ENCODE data around the gene PDPR.
A peak's percentile ranks its signal among the peaks of the same experiment; 100 is the strongest.
"Not testable (repeated sequence)": the region's sequence is repeated elsewhere in the genome, so short reads cannot be mapped to it uniquely, and the experiment has no call there.

PDPR gene

DNA sequence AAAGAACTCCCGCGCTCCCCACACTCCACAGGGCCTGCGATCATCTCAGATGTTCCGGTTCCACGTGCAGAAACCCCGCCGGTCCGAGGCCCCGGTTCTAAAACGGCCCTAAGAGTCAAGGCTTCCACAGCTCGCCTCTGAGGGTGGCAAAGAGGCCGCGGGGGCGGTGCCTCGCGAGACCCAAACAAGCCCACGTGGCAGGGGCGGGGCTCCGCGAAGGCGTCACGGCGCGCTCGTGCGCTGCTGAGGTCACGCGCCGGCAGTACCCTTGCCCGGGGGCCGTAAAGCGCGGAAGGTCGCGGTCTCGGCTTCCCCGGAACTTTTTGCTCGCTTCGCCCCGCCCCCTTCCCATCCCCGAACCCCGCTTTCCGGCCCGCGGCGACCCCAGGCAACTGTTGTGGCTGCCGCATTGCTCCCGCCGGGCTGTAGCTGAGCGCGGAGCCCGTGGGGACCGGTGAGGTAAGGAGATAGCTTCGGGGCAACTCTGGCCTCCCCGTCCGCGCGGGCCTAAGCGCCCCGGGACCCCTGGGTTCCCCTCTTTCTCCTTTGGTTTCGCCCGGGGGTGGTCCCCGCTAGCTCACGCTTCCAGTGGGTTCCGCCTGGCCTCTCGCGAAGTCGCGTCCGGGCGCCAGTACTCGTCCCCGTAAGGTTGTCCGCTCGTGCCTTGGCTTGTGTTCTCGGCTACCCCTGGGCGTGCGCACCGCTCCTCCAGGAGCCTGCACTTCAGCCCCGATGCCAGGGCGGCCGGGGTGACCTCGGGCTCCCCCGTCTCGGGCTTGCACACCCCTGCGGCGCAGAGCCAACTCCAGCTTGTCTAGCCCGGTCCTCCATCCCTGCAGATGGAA, at the start of gene PDPR:
Gene PDPR, plus strand, starts transcription at position 351 of the 845 bp plus-strand sequence. CDS start 6,161 bp downstream, outside the sequence.
- peak; percentile 19 to 34 for DNase-seq

DNA sequence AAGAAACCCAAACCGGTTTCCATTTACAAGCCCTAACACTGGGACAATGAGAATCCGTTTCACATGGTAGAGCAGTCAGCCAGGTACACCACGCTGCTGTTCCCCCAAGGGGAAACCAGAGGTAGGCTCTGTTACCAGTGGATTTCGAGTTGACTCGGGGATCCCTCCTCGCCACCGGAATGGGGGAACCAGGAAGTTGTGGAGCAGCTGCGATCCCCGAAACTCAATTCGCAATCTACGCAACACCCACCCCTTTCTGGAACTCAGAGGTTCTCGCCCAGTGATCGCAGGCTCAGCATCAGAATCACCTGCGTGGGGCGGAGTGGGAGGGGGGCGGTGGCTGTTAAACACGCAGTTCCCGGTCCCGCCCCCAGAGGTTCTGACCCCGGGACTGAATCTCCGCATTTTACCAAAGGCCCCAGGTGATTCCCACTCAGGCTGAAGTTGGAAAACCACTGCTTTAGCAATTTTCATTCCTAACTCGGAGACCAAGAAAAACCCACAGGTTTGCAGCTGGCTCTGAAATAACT, 49.2 kb upstream of the PDPR start:
- DNase-seq = not testable (repeated sequence)

DNA sequence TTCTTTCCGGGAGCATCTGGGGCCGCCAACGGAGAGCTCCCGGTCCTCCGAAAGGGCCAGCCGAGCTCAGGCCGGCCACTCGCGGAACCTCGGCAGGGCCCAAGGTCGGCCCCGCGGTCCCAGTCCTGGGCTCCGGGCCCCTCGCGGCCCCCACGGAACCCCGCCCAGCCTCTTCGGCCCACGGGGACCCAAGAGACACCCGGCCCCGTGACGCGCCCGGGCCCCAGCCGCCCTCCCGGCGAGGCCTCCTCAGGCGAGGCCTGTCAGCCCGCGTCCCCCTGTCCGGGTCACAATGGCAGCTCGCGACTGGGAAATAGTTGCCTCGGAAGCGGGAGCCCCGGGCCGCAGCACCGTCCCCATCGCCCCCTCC, 48.8 kb upstream of the PDPR start:
- not testable (repeated sequence) for DNase-seq

DNA sequence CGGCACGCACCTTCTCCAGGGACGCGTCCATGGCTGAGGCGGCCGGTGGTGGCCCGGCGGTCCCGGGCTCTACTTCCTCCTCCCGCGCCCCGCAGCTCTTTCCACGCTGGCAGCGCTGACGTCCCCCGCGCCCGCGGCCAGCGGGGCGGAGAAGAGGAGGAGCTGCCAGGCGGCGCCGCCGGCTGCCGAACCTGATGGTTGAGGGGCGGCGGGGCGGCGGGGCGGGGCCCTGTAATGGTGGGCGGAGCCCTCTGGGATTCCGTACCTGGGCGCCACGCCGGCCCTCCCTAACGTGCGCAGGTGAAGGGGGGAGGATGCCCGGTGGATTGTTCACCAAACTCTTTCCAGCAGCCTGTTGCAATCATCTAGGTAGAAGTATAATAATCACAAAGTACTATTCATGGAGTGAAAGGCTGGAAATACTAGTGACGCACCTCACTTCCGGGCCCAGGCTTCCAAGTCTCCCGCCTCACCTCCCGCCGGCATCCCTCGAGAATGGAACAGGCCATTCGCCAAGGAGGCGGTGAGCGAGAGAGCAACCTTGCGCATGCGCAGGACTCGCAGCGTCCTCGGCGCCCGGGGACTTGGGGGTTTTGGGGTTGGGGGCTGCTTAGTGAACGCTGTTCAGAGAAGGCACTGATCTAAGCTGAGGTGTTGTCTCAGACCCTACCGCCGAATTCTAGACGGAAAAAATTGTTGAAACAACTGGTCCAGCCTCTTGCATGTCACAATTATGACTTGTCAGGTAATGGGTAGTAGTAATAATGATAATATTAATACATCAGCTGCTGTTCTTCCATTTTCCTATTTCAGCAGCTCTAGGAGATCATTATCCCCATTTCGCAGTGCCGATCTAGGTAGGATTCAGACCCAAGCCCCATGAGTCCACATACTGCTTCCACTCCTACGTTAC, 48.1 kb upstream of the PDPR start:
- peak; percentile 49 to 60 for DNase-seq

DNA sequence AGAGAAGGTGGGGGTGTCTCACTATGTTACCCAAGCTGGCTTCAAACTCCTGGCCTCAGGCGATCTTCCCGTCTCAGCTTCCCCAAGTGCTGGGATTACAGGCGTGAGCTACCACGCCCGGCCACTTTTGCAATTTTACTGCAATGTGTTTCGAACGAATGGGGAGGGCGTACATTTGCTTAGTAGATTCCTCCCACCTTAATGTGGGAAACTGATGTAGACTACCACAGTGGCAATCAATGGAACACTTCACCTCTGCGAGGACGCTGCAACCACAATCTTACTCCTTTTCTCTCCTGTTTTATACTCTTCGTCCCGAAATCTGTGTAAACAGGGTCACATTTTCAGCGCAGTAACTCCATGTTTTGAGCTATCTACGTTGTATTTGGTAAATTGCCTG, 47.4 kb upstream of the PDPR start:
- not testable (repeated sequence) for DNase-seq

DNA sequence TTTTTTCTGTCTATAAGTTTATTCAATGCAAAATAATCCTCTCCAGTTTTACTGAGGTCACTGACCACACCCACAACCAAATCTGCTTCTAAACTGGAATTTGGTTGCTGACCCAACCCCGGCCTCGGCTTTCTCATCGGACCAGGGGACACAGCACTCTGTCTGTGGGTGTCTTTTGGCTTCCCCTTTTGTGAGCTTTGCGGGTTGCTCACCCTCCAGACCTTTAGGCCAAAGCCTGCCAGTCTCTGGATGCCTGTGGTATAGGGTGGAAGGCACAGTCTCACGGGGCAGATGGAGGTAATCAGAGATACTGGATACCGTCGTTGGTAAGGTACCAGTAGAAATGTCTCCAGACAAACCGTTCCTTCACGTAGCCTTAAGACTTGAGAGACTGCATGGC, 35.1 kb upstream of the PDPR start:
- not testable (repeated sequence) for DNase-seq

DNA sequence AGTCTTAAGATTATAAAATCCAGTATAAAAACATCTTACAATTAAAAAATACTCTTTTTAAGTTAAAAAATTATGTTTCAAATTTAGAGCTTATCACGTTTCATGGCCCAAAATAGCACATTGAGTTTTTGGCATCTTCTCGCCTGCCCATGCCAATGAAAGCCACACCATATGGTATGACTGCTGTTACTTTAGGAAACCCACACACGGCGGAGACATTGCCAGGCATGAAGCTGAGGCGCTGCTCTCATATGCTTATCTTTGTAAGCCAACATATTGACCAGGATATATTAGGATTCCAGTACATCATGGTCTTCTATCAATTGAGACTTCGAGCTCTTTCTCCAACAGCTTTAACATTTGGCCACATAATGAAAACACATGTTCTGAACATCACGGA, 32.9 kb upstream of the PDPR start:
- DNase-seq = peak in 1 of 2 experiments; percentile 53

DNA sequence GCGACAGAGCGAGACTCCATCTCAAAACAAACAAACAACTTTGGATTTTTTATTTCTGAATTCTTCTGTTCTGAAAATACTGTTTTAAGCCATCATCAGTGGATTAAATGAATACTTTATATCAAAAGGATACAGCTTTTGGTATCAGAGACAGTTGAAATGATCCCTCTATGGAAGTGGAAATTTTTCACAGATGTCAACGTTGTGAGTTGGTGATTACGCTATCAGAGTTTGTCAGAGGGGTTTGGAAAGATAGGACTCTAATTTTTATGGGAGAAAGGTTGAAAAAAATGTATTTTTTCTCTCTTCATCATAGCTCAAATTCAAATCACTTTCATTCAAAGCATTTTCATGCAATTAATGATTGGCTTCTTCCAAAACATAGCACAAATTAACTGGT, 30.2 kb upstream of the PDPR start:
- not testable (repeated sequence) for DNase-seq

DNA sequence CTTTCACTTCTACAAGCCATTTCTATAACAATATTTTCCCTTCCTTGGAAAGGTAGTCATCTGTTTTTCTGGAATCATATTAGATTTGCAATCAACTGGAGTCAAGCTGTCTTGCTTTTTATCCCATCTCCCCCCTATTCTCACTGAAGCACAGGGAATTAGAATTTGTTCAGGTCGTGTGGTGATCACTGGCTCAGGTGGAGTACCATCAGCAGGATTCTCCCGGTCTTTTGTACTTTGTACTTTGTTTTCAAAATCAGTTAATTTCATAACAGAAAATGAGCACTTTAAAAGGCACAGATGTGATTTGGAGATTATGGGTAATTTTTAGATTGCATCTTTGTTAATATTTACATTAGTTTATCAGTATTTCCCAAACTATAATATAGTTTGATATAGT, 26.0 kb upstream of the PDPR start:
- DNase-seq = not testable (repeated sequence)

DNA sequence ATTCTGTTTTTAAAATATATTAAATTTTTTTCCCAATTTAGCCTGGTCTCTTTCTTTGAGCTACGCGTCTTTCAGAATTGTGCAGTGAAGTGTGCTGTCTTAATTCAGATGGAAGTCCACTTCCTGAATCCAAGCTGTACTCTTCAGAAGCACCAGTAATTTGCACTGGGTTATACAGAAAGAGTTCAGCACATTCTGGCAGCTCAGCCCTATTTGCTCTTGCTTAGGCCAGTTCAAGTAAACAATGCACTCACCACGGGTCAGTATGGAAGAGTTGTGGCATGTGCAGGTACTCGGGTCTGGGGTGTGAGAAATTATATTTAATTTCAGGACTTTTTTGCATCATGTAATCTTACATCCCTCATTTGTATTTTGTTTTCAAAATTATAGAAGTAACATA, 25.3 kb upstream of the PDPR start:
- DNase-seq = not testable (repeated sequence)

DNA sequence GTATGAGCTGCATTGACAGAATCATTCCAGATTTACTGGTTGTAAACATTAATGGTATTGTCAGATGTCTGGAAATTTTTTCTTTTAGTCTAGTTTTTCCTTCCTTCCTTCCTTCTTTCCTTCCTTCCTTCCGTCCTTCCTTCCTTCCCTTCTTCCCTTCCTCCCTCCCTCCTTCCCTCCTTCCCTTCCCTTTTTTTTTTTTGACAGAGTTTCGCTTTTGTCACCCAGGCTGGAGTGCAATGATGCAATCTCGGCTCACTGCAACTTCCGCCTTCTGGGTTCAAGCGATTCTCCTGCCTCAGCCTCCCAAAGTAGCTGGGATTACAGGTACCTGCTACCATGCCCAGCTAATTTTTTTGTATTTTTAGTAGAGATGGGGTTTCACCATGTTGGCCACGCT, 24.8 kb upstream of the PDPR start:
- DNase-seq = not testable (repeated sequence)

DNA sequence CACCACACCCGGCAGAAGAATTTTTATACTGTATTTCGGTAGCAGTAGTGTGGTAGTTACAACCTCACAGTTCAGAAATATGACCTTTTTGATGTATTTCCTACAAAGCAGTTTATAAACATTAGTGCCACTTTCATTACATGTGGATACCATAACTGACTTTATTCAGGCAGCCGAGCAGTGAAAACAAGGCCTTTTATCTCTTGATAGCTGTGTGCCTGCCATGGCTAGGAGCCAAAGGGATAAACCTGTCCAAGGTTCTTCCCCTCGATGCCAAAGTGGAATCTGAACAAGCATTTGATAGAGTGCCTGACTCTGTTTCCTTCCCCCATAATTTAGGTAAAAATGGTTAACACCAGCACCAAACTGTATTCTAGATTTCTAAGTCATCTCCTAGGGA, 23.0 kb upstream of the PDPR start:
- DNase-seq = peak in 1 of 2 experiments; percentile 44

DNA sequence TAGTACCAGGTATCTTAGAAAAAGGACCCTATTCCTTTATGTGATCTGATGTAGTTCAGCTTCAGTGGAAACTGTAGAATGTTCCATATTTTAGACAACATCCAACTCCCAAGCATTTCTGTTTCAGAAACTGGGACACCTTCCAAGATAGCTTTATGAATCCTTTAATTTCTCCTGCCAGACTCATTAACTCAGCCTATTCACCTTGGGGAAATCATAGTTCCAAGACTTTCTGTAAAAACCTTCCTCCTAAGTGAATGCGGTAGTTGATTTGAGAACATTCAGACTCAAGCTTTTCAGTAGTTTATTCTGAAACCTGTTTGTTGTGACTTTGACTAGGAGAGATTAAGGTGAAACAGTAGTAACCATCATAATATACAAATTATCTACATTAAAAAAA, 20.0 kb upstream of the PDPR start:
- DNase-seq = not testable (repeated sequence)

DNA sequence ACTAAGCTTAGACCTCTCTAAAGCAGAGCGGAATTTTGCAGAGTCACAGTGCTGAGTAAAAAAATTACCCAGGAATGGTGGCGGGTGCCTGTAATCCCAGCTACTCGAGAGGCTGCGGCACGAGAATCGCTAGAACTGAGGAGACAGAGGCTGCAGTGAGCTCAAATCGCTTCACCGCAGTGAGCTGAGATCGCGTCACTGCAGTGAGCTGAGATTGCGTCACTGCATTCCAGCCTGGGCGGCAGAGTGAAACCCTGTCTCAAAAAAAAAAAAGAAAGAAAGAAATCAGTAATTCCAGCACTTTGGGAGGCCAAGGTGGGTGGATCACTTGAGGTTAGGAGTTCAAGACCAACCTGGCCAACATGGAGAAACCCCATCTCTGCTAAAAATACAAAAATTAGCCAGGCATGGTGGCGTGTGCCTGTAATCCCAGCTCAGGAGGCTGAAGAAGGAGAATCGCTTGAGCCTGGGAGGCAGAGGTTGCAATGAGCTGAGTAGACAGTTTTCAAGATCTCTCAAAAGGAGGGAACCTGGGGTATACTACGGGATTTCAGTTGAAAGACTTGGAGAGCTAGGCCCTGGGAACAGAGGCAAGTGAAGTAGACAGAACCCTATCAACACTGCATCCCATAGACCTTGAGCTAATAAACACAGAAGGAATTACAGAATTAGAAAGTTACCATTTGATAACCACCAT, 4.4 kb upstream of the PDPR start:
- DNase-seq = not testable (repeated sequence)

DNA sequence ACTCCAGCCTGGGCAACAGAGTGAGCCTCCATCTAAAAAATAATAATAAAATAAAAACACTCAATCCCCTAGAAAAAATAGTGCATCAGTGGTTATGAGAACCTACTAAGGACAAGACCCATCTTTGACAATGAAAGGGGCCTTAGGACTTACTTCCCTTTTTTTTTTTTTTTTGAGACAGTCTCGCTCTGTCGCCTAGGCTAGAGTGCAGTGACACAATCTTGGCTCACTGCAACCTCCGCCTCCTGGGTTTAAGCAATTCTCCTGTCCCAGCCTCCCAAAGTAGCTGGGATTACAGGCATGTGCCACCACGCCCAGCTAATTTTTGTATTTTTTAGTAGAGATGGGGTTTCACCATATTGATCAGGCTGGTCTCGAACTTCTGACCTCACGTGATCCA, 2.0 kb upstream of the PDPR start:
- DNase-seq = not testable (repeated sequence)

DNA sequence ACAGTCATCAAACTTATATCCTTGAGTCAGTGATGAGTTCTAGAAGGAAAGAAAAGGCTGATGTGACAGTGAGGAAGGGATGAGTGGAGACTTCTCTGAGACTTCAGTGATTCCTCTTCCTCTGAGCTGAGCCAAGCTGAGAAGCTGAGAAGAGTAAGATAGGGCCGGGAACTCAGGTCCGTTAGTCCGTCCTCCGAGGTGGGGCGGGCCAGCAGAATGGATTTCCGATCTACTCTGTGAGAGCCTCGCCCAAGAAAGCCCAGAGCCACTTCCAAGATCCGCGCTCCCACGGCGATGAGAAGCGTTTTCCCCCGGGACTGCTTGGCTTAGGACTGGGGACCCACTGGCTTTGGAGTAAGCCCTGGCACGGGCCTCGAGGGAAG, 542 bp upstream of the PDPR start:
- not testable (repeated sequence) for DNase-seq

DNA sequence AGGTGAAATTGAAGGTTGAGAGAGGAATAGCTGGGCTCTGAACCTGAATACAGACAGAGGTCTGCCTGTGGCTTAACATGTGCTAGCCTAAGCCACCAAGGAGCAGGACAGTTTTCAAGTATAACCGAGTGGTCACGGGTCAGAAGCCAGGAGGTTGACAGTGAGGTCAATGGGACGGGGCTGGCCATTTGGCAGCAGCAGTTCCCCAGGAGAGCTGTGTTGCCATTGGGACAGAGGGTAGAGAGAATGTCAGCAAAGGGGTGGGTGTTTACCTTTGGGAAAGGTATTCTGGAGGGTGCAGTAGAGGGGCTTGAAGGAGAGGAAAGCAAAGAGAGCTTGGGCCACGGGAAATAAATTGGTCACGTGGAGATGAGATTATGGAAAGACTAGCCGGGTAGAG, 4.2 kb downstream of the PDPR start:
- DNase-seq = not testable (repeated sequence)

DNA sequence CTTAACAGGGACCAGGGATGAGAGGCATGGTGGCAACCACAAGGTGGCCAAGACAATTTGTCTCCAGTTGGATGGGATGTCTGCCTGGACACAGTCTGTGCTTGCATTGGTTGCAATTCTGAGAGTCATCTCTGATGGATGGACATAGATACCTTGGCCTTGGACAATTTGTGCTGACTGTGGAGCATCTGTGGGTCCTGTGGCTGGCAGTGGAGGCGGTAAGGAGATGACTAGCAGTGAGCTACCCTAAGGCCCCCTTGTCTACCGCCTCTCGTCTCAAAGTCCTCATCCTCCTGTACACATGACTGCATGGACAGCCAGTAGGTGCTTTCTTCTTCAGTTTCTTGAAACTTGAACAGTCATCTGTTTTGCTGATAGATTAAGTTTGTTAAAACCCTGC, 4.6 kb downstream of the PDPR start:
- DNase-seq = not testable (repeated sequence)

DNA sequence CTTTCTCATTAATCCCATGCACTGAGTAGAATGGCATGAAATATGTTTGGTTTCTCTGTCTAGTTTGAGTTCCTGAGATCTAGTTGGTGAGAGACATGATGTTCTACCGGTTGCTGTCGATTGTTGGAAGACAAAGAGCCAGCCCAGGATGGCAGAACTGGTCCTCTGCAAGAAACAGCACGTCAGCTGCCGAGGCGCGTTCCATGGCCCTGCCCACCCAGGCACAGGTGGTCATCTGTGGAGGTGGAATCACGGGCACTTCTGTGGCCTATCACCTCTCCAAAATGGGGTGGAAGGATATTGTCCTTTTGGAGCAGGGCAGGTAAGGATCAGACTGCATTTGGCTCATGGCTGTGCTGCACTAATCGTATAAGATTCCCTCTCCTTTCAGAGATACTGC, 6.3 kb downstream of the PDPR start:
- DNase-seq = not testable (repeated sequence)

DNA sequence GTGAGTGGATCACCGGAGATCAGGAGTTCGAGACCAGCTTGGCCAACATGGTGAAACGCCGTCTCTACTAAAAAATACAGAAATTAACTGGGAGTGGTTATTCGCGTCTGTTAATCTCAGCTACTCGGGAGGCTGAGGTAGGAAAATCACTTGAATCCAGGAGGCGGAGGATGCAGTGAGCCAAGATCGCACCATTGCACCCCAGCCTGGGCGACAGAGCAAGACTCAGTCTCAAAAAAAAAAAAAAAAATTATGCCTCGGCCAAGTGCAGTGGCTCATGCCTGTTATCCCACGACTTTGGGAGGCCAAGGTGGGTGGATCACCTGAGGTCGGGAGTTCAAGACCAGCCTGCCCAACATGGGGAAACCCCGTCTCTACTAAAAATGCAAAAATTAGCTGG, 9.7 kb downstream of the PDPR start:
- not testable (repeated sequence) for DNase-seq

DNA sequence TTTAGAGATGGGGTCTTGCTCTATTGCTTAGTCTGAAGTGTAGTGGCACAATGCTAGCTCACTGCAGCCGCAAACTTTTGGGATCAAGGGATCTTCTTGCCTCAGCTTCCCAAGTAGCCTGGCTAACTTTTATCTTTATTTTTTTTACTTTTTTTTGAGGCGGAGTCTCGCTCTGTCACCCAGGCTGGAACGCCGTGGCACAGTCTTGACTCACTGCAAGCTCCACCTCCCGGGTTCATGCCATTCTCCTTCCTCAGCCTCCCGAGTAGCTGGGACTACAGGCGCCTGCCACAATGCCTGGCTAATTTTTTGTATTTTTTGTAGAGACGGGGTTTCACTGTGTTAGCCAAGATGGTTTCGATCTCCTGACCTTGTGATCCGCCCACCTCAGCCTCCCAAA, 12.1 kb downstream of the PDPR start:
- DNase-seq = not testable (repeated sequence)

DNA sequence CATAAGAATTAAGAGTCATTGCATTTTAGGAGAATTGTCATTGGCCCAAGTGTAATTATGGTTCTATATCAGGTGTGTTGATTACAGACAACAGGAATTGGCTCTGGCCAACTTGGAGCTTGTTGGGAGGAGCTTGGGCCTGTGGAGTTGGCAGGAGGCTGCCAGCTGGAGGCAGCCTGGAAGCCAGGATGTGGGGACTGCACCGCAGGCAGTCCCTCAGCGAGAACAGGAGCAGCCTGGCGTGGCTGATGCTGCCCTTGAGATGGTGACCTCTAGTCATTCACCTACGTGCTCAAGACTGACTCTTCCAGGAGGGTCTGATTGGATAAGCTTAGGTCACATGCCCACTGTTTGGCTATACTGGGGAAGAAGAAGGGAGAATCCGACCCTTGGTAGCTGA, 13.6 kb downstream of the PDPR start:
- DNase-seq = not testable (repeated sequence)

DNA sequence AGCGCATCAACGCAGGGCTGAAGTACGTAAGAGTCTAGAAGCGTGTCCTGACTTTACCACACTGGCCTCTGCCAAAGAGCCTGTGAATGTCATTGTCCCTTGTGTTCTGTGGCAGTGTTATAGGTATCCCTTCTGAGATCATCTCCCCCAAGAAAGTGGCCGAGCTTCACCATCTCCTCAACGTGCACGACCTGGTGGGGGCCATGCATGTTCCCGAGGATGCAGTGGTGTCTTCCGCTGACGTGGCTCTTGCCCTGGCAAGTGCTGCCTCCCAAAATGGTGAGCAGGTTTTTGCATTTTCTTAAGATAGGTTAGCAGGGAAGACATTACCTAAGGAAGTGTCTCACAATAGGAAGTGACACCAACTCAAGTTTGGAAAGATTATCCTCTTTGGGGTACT, 14.7 kb downstream of the PDPR start:
- DNase-seq = not testable (repeated sequence)
